ENCODE results near the gene SLC22A5. TPM values are rescaled to one million over a fixed set of nuclear protein-coding genes. Genes with fewer than 3 reads are reported as not detected.

Gene SLC22A5
- total RNA-seq, 1 donor from 2014 or later, result 14.7 TPM

- no peak for TF ChIP-seq CTCF (IDR thresholded peaks at IDR 0.05; ENCODE audit: unreplicated experiment)
- peaks cover 13% of the 10 kb centered on the region for H3K4me1 Mint-ChIP-seq (ENCODE audit: low read depth)
- no peaks in the 10 kb centered on the region for H3K27me3 Mint-ChIP-seq
- H3K4me3 Mint-ChIP-seq (ENCODE audit: low read depth), result no peak overlapping the region
- no peak overlapping the region for H3K27ac Mint-ChIP-seq
- no peaks in the 10 kb centered on the region for H3K9me3 Mint-ChIP-seq (ENCODE audit: low read depth)
- DNase-seq (ENCODE audit: low spot score, unreplicated experiment), result no peak
- H3K36me3 Mint-ChIP-seq (ENCODE audit: insufficient read depth), result no peaks in the 10 kb centered on the region
Measured at GRCh38 chr5:132433141-132433540, 63.6 kb downstream of the SLC22A5 start.

GRCh38 chr5:132434416-132435286 is 65.1 kb downstream of the SLC22A5 start:
- H3K9me3 Mint-ChIP-seq (ENCODE audit: low read depth), result no peaks in the 10 kb centered on the region

GRCh38 chr5:132435447-132435846 is 65.9 kb downstream of the SLC22A5 start:
- Mint-ChIP-seq H3K27ac (no peak overlapping the region), H3K4me1 (ENCODE audit: low read depth) (peaks cover 6% of the 10 kb centered on the region), H3K36me3 (ENCODE audit: insufficient read depth) (no peaks in the 10 kb centered on the region), H3K9me3 (ENCODE audit: low read depth) (no peaks in the 10 kb centered on the region), H3K27me3 (no peaks in the 10 kb centered on the region), H3K4me3 (ENCODE audit: low read depth) (no peak overlapping the region)
- no peak for TF ChIP-seq CTCF (IDR thresholded peaks at IDR 0.05; ENCODE audit: unreplicated experiment)
- DNase-seq (ENCODE audit: low spot score, unreplicated experiment), result no peak

More at GRCh38 chr5:132434416-132435286, 65.1 kb downstream of the SLC22A5 start:
- Mint-ChIP-seq H3K4me3 (ENCODE audit: low read depth) (no peak overlapping the region), H3K27ac (no peak overlapping the region), H3K27me3 (no peaks in the 10 kb centered on the region), H3K36me3 (ENCODE audit: insufficient read depth) (no peaks in the 10 kb centered on the region), H3K4me1 (ENCODE audit: low read depth) (peaks cover 12% of the 10 kb centered on the region)
- no peak for DNase-seq (ENCODE audit: low spot score, unreplicated experiment)
- TF ChIP-seq CTCF (IDR thresholded peaks at IDR 0.05; ENCODE audit: unreplicated experiment), result no peak

GRCh38 chr5:132435886-132436285 is 66.4 kb downstream of the SLC22A5 start:
- H3K27me3 Mint-ChIP-seq, result no peaks in the 10 kb centered on the region
- no peaks in the 10 kb centered on the region for H3K9me3 Mint-ChIP-seq (ENCODE audit: low read depth)
- H3K36me3 Mint-ChIP-seq (ENCODE audit: insufficient read depth), result no peaks in the 10 kb centered on the region
- H3K4me3 Mint-ChIP-seq (ENCODE audit: low read depth), result no peak overlapping the region
- H3K4me1 Mint-ChIP-seq (ENCODE audit: low read depth), result peaks cover 6% of the 10 kb centered on the region
- no peak overlapping the region for H3K27ac Mint-ChIP-seq
- no peak for DNase-seq (ENCODE audit: low spot score, unreplicated experiment)
- TF ChIP-seq CTCF (IDR thresholded peaks at IDR 0.05; ENCODE audit: unreplicated experiment), result no peak

- Mint-ChIP-seq H3K4me3 (ENCODE audit: low read depth) (no peak overlapping the region), H3K27me3 (no peaks in the 10 kb centered on the region), H3K4me1 (ENCODE audit: low read depth) (peaks cover 6% of the 10 kb centered on the region), H3K9me3 (ENCODE audit: low read depth) (no peaks in the 10 kb centered on the region), H3K27ac (no peak overlapping the region), H3K36me3 (ENCODE audit: insufficient read depth) (no peaks in the 10 kb centered on the region)
- TF ChIP-seq CTCF (IDR thresholded peaks at IDR 0.05; ENCODE audit: unreplicated experiment), result no peak
- DNase-seq (ENCODE audit: low spot score, unreplicated experiment), result no peak
Measured at GRCh38 chr5:132436936-132437335, 67.4 kb downstream of the SLC22A5 start.
